ENCODE results near the gene NUCB1. TPM values are rescaled to one million over a fixed set of nuclear protein-coding genes. Genes with fewer than 3 reads are reported as not detected.

NUCB1 gene
- total RNA-seq, 1 experiment from 2014 or later = 125 TPM

DNA sequence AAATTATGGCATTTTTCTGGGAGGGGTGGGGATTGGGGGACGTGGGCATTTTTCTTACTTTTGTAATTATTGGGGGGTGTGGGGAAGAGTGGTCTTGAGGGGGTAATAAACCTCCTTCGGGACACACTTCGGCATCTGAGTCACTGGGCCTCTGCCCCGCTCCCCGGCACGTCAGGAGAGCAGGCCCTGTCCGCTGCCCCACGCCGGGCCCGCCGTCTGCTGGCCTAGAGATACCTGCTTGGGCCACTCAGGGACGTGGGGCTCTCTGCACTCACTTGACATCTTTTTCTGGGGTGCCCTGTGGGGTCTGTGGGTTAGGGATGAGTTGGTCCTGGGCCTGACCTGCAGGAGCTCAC, 61.5 kb downstream of the NUCB1 start:
- Histone ChIP-seq H4K91ac (ENCODE audit: insufficient read length, low read depth, low read length) (no peak overlapping the region), H2BK15ac (ENCODE audit: low read depth, low read length) (no peak overlapping the region), H4K20me1 (ENCODE audit: control insufficient read depth, insufficient read depth, insufficient read length) (peaks cover 3% of the 10 kb centered on the region), H2BK120ac (ENCODE audit: low read depth, low read length, poor library complexity, severe bottlenecking) (no peak overlapping the region), H3K27me3 (ENCODE audit: insufficient read depth, low read length) (no peaks in the 10 kb centered on the region), H3K27ac (ENCODE audit: insufficient read length, low read depth, low read length) (no peak overlapping the region), H3K4ac (ENCODE audit: low read depth, low read length) (no peak overlapping the region), H3K14ac (ENCODE audit: insufficient read depth, low read length) (no peak overlapping the region), H4K5ac (ENCODE audit: insufficient read length, low read depth, low read length) (no peak overlapping the region), H2BK5ac (ENCODE audit: insufficient read length, low read length) (no peak overlapping the region), H3K4me1 (ENCODE audit: insufficient read depth, low read length) (no peaks in the 10 kb centered on the region; the same call in 1 of the 2 replicates), H3K9ac (ENCODE audit: extremely low read depth, insufficient read length, low read length) (no peak overlapping the region), H2AK5ac (ENCODE audit: insufficient read length, low read length) (no peak overlapping the region), H2BK20ac (ENCODE audit: low read depth, low read length, poor library complexity, severe bottlenecking) (no peak overlapping the region), H3K23me2 (ENCODE audit: insufficient read length, low read depth, low read length, poor library complexity, severe bottlenecking) (peaks cover 14% of the 10 kb centered on the region), H3T11ph (ENCODE audit: low read length) (no peak overlapping the region), H3K9me3 (ENCODE audit: control insufficient read depth, low read depth, low read length) (no peaks in the 10 kb centered on the region), H3K79me1 (ENCODE audit: insufficient read depth, low read depth, low read length, poor library complexity, severe bottlenecking) (no peaks in the 10 kb centered on the region), H3K23ac (ENCODE audit: insufficient read length, low read depth, low read length) (no peak overlapping the region), H3K4me2 (ENCODE audit: insufficient read depth, insufficient read length, low read length) (no peak overlapping the region), H2AFZ (ENCODE audit: low read length) (no peak overlapping the region), H4K8ac (replicated peaks; ENCODE audit: insufficient read length, low read depth, low read length) (no peak overlapping the region), H3K56ac (ENCODE audit: insufficient read length, low read depth, low read length) (no peak overlapping the region), H3K79me2 (ENCODE audit: insufficient read depth, low read length) (no peaks in the 10 kb centered on the region), H2BK12ac (ENCODE audit: insufficient read length, low read depth, low read length) (no peak overlapping the region), H3K18ac (ENCODE audit: insufficient read length, low read depth, low read length) (no peak overlapping the region)
- DNase-seq = no peak
- H3K4me3 Mint-ChIP-seq = no peak overlapping the region; a peak in 2 of 5 replicates
- peak overlapping the region; percentile 62 to 98 (median 83); a peak in 5 of 7 replicates for H3K27ac Mint-ChIP-seq
- peaks cover 2% of the 10 kb centered on the region; the same call in 1 of the 2 replicates for H3K27me3 Mint-ChIP-seq (ENCODE audit: low read depth)
- H3K9me3 Mint-ChIP-seq = peaks cover 0 to 5% of the 10 kb centered on the region in 2 experiments; a peak in 2 of 5 replicates
- no CpG with 5 or more reads among the region's 12 CpGs for WGBS (ENCODE audit: extremely low coverage, insufficient read length, low lambda C conversion rate)
- TF ChIP-seq, protein P1, sequence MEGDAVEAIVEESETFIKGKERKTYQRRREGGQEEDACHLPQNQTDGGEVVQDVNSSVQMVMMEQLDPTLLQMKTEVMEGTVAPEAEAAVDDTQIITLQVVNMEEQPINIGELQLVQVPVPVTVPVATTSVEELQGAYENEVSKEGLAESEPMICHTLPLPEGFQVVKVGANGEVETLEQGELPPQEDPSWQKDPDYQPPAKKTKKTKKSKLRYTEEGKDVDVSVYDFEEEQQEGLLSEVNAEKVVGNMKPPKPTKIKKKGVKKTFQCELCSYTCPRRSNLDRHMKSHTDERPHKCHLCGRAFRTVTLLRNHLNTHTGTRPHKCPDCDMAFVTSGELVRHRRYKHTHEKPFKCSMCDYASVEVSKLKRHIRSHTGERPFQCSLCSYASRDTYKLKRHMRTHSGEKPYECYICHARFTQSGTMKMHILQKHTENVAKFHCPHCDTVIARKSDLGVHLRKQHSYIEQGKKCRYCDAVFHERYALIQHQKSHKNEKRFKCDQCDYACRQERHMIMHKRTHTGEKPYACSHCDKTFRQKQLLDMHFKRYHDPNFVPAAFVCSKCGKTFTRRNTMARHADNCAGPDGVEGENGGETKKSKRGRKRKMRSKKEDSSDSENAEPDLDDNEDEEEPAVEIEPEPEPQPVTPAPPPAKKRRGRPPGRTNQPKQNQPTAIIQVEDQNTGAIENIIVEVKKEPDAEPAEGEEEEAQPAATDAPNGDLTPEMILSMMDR (conservative IDR thresholded peaks at IDR 0.05) = no peak
- peaks cover 19 to 58% (median 46%) of the 10 kb centered on the region in 3 experiments; a peak in 6 of 7 replicates for H3K36me3 Mint-ChIP-seq (ENCODE audit: insufficient read depth in 1 of 3, low read depth in 3 of 3)
- peaks cover 30 to 37% of the 10 kb centered on the region in 2 experiments for H3K4me1 Mint-ChIP-seq

Measured in H9 (cell line).